Stimulated activated CD4-positive, alpha-beta T cell treated with anti-CD3 and anti-CD28 coated beads, Interleukin-2, amount 100 ng/mL, for 4 hours (primary cell): ENCODE results near the gene NGEF.
"Not testable (repeated sequence)": the region's sequence is repeated elsewhere in the genome, so short reads cannot be mapped to it uniquely, and the experiment has no call there.

Experiments used
- DNase-seq: peaks from one replicate; pipeline ENCODE4 v3.0.0-alpha.2; 2020; ENCODE audit warnings: low read depth

Gene NGEF

GRCh38 chr2:232927032-232927792 is 85.8 kb downstream of the NGEF start:
- DNase-seq, result no peak

GRCh38 chr2:232926431-232926939 is 86.6 kb downstream of the NGEF start:
- no peak for DNase-seq

GRCh38 chr2:232925821-232926156 is 87.3 kb downstream of the NGEF start:
- DNase-seq, result no peak

- no peak for DNase-seq
Measured at GRCh38 chr2:232925153-232925820, 87.8 kb downstream of the NGEF start.

- no peak for DNase-seq
Measured at GRCh38 chr2:232924433-232924832, 88.6 kb downstream of the NGEF start.

- DNase-seq, result no peak
Measured at GRCh38 chr2:232920760-232921159, 92.3 kb downstream of the NGEF start.

GRCh38 chr2:232920055-232920454 is 93.0 kb downstream of the NGEF start:
- no peak for DNase-seq

GRCh38 chr2:232919141-232919540 is 93.9 kb downstream of the NGEF start:
- DNase-seq, result no peak

- DNase-seq, result no peak
Measured at GRCh38 chr2:232913903-232914302, 99.2 kb downstream of the NGEF start.

GRCh38 chr2:232911712-232912277 is 101.3 kb downstream of the NGEF start:
- DNase-seq, result no peak

- DNase-seq, result no peak
Measured at GRCh38 chr2:232910376-232910775, 102.7 kb downstream of the NGEF start.

- DNase-seq, result no peak
Measured at GRCh38 chr2:232908695-232909094, 104.4 kb downstream of the NGEF start.

- DNase-seq, result not testable (repeated sequence)
Measured at GRCh38 chr2:232907718-232908085, 105.4 kb downstream of the NGEF start.

GRCh38 chr2:232906867-232907717 is 106.0 kb downstream of the NGEF start:
- DNase-seq, result not testable (repeated sequence)

- no peak for DNase-seq
Measured at GRCh38 chr2:232903989-232904388, 109.1 kb downstream of the NGEF start.

GRCh38 chr2:232901736-232902578 is 111.1 kb downstream of the NGEF start:
- no peak for DNase-seq

GRCh38 chr2:232900811-232901735 is 112.0 kb downstream of the NGEF start:
- DNase-seq, result no peak

GRCh38 chr2:232898592-232899543 is 114.2 kb downstream of the NGEF start:
- no peak for DNase-seq
